Fibroblast of upper back skin (primary cell): ENCODE measurements around the gene SAMM50.

ENCODE experiments used
- DNase-seq: peaks from one replicate; pipeline ENCODE4 v3.0.0-alpha.2; 2013

Gene SAMM50

DNA sequence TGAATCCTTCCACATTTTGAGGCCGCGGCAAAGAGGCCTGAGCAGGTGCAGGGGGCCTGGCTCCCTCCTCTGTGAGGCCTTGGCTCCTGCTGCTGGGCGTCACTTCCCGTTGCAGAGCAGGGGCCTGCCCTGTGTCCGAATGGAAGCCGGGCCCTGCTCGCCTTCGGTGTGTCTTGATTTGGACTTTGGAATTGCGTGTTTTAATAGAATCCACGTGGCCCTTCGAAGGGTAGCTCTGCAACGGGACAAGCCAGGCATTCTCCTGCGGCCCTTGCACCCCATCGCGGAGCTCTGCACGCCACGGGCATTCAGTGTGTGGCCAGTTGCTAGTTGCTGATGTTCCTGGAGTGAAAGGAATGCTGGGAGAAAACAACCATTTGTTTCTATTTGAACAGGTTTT, 25.8 kb downstream of the SAMM50 start:
- DNase-seq, result no peak

DNA sequence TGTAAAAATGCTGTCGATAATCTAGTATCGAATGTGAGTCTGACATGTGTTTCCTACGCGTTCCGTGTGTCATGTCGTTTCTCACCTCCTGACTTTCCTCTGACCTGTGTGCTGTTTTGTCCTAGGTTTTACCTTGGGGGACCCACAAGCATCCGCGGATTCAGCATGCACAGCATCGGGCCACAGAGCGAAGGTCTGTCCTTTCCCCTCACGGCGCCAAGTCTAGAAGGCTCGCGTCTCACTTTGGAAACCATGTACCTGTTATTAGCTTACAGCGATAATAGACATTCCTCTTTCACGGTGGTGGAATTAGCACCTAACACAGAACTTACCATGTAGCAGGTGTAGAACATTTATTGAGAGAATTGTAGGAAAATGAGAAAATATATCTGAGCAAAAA, 28.6 kb downstream of the SAMM50 start:
- DNase-seq, result no peak

DNA sequence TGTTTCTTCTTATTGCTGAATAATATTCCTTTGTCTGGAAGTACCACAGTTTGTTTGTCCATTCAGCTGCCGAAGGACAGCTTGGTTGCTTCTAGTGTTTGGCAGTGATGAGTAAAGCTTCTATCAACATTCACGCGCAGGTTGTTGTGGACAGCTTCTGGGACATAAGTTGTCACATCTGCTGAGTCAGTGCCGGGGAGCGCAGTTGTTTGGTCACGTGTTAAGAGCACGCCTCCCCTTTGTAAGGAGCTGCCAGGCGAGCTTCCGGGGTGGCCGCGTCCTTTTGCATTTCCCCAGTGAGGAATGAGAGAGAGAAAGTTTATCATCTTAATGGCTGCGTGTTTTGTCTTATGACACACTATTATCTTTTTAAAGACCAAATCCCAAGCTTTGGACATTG, 30.3 kb downstream of the SAMM50 start:
- no peak for DNase-seq

DNA sequence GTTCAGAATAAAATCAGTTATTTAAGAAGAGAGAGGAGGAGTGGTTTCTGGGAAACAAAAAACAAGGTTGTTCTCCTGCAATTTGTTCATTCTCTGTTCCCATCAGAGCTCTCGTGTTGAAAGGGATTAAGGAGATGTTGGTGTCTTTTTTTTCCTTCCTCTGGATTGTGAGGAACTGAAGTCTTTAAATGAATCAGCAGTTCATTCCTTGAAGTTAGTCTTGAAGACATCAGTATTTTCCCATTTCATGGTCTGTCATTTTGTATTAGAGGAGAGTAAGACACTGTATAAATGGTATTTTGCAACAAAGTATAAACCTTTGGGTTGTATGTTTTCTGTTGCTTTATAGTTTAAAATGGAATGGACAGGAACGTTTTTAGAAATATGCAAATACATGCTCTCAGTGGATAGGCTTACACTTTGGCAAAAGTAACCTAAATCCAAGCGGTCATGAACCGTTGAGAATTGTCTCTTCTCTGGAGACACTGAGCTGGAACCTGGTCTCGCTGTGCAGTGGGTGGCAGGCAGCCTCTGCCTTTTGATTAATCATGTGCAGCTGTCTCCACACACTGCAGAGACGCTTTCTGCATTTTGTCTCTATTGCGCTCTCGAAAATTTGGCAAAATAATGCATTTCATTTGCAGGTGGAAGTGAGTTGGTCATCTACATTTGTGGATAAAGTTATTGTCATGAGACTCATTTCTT, 33.0 kb downstream of the SAMM50 start:
- no peak for DNase-seq

DNA sequence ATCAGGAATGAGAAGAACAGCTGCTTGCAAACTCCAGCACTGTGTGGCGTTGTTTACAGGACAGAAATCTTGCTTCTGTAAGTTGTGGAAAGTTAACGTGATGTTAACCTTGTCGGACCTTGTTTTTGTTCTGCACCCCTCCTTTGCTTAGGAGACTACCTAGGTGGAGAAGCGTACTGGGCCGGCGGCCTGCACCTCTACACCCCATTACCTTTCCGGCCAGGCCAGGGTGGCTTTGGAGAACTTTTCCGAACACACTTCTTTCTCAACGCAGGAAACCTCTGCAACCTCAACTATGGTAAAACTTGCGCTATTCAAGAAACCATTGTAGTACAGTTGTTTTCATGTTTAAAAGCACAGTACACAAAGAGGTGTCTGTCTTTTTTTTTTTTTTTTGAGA, 33.7 kb downstream of the SAMM50 start:
- no peak for DNase-seq

DNA sequence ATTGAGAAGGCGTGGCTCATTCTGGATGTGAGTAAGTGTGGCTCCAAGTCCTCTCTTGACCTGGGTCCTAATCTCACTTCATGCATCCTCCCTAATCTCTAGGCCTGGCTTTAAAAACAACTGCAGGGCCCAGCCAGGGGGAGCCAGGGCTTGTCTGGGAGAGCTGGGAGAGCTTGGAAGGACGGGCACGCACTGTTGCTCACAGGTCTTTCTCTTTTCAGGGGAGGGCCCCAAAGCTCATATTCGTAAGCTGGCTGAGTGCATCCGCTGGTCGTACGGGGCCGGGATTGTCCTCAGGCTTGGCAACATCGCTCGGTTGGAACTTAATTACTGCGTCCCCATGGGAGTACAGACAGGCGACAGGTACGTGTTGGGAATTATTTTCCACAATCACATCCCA, 34.8 kb downstream of the SAMM50 start:
- DNase-seq, result no peak

DNA sequence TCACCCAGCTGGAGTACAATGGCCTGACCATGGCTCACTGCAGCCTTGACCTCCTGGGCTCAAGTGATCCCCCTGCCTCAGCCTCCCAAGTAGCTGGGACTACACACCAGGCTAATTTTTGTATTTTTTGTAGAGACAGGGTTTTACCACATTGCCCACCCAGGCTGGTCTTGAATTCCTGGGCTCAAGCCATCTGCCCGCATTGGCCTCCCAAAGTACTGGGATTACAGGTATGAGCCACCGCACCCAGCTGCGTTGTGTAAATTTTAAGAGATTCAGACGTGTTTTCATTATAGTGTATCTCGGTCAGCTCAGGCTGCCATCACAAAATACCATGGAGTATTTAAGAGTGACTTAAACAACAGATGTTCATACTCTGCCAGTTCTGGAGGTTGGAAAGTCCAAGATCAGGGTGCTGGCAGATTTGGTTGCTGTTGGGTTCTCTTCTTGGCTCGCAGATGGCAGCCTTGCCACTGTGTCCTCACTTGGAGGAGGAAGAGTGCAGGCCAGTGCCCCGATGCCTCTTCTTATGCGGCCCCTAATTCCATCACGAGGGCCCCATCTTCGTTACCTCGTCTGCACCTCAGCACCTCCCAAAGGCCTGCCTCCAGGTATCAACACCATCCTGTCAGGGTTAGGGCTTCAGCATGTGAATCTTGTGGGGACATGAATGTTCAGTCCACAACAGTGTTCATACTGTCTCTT, 36.2 kb downstream of the SAMM50 start:
- no peak for DNase-seq

DNA sequence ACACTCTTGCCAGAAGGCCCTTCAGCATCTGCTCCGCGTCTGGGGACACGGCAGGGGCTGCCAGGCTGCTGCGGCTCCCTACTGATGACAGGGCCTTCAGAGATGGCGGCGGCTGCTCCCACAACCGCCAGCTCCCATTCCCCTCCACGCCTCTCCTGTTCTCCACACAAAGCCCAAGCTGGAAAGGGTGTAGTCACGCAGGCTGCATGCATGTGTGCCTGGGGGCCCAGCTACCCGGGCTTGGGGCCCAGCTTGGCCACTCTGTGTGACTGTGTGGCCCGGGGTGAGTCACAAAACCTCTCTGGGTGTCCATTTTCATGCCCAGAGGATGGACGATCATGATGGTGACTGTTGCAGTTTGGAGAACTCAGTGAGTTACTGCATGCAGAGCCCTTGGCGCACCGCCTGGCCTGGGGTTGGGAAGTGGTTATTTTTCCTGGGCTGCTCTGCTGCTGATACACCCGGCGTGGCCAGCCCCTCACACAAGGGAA, 37.1 kb downstream of the SAMM50 start:
- DNase-seq, result peak; percentile 51

DNA sequence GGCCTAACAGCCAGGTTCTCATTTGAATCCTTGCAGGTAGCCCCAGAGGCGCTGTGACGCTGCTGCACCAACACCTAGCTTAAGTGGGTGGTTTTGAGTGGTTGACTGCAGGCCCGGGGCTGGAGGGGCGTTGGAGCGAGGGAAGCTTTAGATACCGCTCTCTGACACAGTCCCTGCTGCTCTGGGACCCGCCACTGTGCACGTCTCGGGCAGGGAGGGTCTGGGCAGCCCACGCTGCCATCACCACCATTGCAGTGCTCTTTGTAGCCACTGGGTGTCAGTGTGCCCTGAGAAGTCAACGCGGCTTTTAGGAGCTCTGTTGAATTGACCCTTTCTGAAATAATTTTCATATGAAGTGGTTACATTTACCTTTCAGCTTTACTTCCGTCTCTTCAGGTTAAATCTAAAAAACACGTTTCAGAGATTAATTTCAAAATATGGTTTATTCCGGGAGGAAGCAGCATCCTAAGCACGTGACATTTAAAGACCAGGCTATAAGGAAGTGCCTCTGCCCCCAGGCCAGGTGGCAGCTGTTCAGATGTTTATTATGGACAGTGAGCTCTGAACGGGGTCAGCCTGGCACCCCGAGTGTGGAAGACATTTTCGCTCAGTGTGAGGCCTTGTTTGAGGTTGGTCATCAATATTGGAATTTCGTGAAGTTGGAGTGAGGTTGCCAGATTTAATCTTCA, 38.0 kb downstream of the SAMM50 start:
- peak; percentile 57 for DNase-seq

DNA sequence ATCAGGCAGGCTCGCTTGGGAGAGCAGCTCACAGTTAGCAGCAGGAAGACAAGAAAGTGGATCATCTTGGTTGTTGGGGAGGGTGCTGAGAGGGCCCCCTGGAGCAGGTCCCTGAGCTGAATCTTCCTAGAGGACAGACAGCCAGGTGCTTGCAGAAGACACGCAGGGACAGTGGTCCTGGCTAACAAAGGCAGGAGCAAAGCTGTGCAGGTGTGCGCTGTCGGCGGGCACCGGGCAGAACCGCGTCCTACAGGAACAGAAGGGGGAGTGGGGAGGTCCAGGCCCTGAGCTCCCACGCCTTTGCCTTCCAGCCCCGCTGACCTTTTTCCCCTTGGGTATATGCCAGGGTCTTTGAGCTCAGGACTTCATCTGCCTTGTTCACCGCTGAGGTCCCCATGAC, 38.8 kb downstream of the SAMM50 start:
- no peak for DNase-seq

DNA sequence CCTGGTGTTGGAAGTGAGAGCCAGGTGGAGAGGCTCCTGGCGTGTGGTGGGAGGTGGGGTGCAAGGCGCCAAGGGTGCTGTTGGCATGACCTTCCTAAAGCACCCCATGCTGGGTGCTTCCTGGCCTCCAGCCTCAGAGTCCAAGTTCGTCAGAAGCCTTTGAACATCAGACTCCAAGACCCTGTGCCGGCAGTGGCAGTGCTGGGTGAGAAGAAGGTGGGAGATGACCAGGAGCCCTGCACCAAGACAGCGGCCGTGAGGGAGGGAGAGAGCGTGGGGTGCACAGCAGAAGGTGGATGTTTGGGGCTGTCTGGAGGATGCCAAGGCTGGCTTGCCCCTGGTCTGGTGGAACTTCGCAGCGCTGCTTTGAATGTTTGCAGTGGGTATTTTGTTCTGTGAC, 39.2 kb downstream of the SAMM50 start:
- no peak for DNase-seq

DNA sequence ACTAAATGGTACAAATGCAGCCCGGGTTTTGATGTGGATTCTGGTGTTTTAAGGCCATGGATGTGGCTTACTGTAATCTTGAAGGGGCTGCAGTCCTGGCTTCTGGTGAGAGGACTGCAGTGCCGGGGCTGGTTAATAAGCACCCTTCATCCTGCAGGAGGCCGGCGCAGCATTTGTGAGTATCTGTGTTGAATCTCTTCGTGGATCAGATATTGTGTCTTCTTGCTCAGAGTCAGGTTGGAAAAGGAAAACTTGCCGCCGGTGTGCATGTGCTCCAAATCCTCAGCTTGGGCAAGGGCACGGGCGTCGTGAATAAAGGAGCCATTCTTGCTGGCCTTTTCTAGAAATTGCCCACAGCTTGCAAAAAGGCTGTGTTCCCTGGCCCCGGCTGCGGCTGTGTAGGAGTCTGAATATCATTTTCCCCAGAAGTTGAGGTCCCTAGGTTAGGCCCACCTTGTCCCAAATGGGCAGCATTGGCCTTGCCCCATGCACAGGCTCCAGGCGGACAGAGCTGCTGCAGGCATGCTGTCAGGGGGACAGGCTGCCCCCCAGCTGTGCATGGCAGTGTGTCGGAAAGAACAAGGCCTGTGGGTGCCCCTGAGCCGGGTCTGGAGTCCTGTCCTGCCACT, 39.9 kb downstream of the SAMM50 start:
- no peak for DNase-seq

DNA sequence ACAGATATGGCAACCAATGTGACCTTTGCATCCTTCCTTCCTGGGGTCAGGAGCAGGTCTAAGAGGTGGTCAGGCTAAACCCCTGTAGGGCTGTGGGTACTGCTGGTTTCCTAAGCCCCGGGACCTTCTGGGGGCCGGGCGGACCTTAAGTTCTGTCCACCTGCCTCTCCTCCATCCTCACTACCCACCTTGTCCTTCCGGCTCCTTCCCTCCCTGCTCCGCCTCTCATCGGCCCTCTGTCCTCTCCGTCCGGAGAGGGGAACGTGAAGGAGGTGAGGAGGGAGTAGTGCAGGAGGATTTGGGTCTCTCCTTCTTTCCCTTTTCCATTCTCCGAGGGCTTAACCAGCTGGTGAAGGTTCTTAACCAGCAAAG, 40.5 kb downstream of the SAMM50 start:
- no peak for DNase-seq

DNA sequence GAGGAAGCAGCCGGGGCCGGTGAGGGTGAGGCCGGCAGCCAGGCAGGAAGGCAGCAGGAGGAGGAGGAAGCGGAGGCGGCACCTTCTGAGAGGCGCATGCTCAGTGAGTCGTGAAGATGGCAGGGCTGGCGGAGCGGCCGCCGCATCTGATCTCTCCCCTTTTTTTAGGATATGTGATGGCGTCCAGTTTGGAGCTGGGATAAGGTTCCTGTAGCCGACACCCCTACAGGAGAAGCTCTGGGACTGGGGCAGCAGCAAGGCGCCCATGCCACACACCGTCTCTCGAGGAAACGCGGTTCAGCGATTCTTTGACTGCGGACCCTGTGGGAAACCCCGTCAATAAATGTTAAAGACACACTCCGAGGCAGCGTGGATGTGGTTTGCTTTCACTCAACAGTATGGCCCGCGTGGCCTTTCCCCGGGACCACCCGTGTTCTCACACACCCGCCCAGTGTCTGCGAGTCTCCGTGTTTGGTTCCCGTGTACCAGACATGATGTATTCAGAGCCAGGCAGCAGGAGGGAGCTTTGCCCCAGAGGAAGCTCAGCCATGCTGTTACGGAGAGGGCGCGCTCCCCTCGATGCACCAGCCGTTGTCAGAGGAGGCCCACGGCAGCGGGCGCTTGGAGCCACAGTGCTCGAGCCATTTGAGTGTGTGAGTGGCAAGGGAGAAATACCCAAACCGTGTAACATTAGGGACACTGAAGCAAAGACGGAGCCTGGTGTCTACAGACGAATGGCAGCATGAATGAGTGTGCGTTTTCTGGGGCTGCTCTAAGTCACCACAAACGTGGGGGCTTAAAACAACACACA, 41.1 kb downstream of the SAMM50 start:
- DNase-seq, result no peak

DNA sequence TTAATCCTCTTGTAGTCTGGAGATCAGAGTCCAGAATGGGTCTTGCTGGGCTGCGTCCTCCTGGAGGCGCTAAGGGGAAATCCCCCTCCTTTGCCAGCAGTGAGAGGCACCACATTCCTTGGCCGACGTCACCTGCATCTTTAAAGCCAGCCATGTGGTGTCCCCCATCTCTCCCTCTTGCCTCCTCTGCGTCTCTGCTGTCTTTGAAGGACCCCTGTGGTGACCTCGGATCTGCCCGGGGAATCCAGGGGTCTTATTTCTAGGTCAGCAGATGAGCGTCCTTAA, 41.7 kb downstream of the SAMM50 start:
- no peak for DNase-seq

DNA sequence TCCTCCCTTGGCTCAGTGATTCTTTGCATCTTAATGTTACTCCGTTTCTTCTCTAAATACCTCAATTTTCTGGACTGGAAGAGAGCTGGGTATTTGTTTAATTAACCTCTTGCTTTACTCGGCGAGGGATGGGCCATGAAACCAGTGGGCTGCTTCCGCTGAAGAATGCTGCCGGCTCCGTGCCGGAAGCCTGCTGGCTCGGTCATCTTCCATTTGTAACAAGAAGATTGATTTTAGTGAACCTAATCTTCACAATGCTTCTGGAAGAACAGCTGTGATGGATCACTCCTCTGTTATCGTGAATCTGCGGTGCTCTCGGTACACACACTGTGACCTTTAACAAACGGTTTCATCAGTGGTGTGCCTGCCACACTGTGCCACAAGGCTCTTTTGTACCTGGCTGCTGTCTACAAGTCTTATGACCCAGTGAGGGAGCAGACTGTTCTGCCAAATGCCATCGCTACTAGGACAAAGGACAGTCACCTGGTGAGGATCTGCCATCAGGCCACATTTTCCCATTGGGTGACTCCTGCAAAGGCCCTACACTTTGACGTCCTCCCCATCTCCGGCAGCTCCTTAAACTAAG, 43.5 kb downstream of the SAMM50 start:
- DNase-seq, result no peak

DNA sequence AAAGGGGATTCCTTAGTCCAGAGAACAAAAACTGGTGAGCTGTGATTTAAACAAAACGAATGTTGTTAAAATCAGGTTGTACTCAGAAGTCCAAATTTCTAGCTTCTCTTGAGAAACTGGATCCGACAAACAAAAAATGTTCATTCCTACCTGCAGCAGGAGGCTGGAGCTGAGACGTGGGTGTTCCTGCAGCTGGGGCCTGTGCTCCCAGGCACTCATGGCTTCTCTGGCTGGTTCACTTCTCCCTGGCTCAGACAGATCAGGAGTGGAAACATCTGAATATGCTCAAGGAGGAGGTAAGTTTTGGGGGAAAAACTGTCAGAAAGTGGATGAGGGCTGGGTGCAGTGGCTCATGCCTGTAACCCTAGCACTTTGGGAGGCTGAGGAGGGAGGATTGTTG, 44.1 kb downstream of the SAMM50 start:
- no peak for DNase-seq

DNA sequence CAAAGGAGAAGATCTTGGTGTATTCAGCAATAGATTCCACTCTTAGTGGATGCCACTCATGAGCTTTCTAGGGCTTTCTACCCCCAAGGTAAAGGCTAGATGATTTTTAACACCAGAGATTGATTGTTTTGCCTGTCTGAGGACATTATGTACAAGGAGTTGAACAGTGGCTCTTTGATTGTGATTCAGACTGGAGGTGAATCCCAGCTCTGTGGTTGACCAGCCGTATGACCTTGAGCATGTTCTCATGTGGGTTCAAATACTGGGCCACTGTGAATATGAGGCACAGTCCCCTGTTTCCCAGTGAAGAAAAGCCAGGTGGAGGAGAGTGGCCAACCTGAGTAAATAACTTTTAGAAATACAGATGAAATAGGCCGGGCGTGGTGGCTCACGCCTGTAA, 44.9 kb downstream of the SAMM50 start:
- DNase-seq, result no peak

DNA sequence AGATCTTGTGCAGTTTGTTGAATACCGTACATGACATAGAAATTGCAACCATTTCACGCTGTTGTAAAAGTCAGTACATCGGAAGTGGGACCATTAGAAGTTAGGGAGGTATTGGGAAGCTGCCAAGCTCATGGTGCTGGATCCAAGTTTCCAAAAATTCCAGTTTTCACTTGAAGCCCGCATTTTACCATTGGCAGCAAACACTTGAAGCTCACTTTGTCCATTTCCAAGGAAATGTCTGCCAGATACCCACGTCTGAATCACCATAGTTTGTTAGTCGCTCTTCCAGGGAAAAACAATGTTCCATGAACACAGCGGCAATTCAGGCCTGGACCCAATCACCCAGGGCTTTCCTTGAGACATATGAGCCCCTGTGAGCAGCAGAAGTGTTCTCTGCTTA, 46.3 kb downstream of the SAMM50 start:
- no peak for DNase-seq

DNA sequence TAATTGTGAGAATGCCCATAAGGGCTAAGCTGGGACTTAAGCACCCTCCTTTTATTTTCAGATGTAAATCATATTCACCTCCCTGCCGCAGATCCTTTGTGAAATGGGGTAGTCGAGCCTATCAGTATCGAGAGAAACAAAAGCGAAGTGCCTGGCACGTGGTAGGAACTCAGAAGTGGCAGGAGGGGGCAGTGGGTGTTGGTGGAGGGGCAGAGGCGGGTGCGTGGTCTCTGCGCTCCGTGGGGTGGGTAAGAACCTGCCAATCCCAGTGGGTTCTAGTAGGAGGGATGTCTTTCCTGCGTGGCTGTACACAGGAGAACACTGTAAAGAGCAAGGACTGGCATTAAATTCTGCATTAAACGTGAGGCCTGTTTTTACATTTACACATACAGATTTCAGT, 47.1 kb downstream of the SAMM50 start:
- DNase-seq, result no peak

DNA sequence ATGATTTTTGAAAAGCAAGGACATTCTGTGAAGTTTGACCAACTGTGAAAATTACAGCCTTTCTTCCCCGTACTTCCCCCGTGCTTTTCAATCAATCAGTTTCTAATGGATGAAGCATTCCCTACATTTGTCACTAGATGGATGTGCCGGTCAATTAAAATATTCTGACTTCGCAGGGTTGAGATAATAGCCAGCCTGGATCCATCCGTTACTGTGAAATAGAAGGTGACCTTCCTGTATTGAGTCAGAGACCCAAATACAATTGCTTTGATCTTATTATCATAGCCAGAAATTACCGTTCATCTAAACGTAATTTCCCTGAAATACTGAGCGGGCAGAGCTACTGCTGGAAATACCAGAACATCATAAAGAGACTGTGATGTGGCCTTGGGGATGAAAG, 47.8 kb downstream of the SAMM50 start:
- no peak for DNase-seq

DNA sequence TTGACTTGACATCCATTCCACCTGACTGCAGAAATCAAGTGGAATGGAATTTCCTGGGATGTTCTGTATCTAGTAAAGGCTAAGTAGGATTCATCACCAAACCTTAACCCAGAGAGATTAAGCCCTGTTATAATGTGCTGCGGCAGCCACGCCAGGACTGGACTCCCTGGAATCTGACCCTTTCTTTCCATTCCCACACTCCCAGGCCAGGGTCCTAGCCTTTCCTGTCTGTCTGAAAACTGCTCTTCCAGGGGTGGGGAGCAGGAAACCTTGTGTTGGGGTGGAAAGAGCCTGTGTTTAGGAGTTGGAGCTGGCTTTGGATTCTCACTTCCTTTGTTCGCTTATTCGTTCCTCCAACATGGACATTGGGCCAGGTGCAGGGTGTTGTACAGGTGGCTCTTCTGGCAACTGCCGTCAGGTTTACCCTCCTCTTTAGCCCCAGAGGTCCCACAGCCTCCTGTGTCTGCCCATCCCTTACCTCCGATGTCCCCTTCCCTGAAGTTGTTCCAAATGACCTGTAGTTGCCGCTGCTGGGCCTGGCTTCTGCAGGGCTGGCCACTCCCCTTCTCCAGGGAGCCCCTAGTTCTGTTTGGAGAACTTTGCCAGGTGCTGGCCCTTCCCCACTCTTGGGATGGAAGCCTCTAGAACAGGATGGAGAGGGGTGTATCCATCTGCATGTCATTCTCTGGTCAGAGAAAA, 48.3 kb downstream of the SAMM50 start:
- peak; percentile 14 for DNase-seq
